HG03565 (cell line): ENCODE data around the gene PDE4DIP.
"Not testable (repeated sequence)": the region's sequence is repeated elsewhere in the genome, so short reads cannot be mapped to it uniquely, and the experiment has no call there.

Experiments
- ATAC-seq: cut with Tn5 transposase; IDR thresholded peaks from one replicate; pipeline ENCODE4 v1.9.1; 2021; ENCODE audit warnings: mild to moderate bottlenecking, moderate library complexity; ENCODE audit not compliant: unreplicated experiment

PDE4DIP gene

GRCh38 chr1:148966084-148966483 lies 121.9 kb downstream of the PDE4DIP start:
- peak; percentile 51 for ATAC-seq

- not testable (repeated sequence) for ATAC-seq
Measured at GRCh38 chr1:148967580-148967979, 123.4 kb downstream of the PDE4DIP start.

- not testable (repeated sequence) for ATAC-seq
Measured at GRCh38 chr1:148968682-148969081, 124.5 kb downstream of the PDE4DIP start.

GRCh38 chr1:148969126-148969525 lies 124.9 kb downstream of the PDE4DIP start:
- ATAC-seq = not testable (repeated sequence)

GRCh38 chr1:148975453-148975852 lies 131.2 kb downstream of the PDE4DIP start:
- ATAC-seq = peak; percentile 35

GRCh38 chr1:148975866-148976537 lies 131.8 kb downstream of the PDE4DIP start:
- ATAC-seq = peak; percentile 62

GRCh38 chr1:148977785-148978184 lies 133.6 kb downstream of the PDE4DIP start:
- not testable (repeated sequence) for ATAC-seq

- not testable (repeated sequence) for ATAC-seq
Measured at GRCh38 chr1:148989378-148989777, 145.2 kb downstream of the PDE4DIP start.

- ATAC-seq = not testable (repeated sequence)
Measured at GRCh38 chr1:148990233-148990788, 146.1 kb downstream of the PDE4DIP start.

GRCh38 chr1:148991818-148992217 lies 147.6 kb downstream of the PDE4DIP start:
- ATAC-seq = not testable (repeated sequence)

- ATAC-seq = not testable (repeated sequence)
Measured at GRCh38 chr1:148992364-148992763, 148.1 kb downstream of the PDE4DIP start.

- ATAC-seq = not testable (repeated sequence)
Measured at GRCh38 chr1:148996449-148997224, 152.4 kb downstream of the PDE4DIP start.

- ATAC-seq = not testable (repeated sequence)
Measured at GRCh38 chr1:148997405-148997804, 153.2 kb downstream of the PDE4DIP start.

GRCh38 chr1:149002664-149003063 lies 158.4 kb downstream of the PDE4DIP start:
- not testable (repeated sequence) for ATAC-seq

- ATAC-seq = not testable (repeated sequence)
Measured at GRCh38 chr1:149008326-149008725, 164.1 kb downstream of the PDE4DIP start.

- ATAC-seq = not testable (repeated sequence)
Measured at GRCh38 chr1:149008769-149009168, 164.5 kb downstream of the PDE4DIP start.

GRCh38 chr1:149009761-149010160 lies 165.5 kb downstream of the PDE4DIP start:
- not testable (repeated sequence) for ATAC-seq

GRCh38 chr1:149012599-149012998 lies 168.4 kb downstream of the PDE4DIP start:
- ATAC-seq = not testable (repeated sequence)

GRCh38 chr1:149013513-149013912 lies 169.3 kb downstream of the PDE4DIP start:
- ATAC-seq = not testable (repeated sequence)

GRCh38 chr1:149015522-149015921 lies 171.3 kb downstream of the PDE4DIP start:
- ATAC-seq = not testable (repeated sequence)

- not testable (repeated sequence) for ATAC-seq
Measured at GRCh38 chr1:149016626-149017025, 172.4 kb downstream of the PDE4DIP start.

GRCh38 chr1:149018577-149018976 lies 174.3 kb downstream of the PDE4DIP start:
- ATAC-seq = not testable (repeated sequence)
